Right cardiac atrium (tissue), 5 donors: ENCODE measurements around the gene PRDM4. TPM values are rescaled to one million over a fixed set of nuclear protein-coding genes. Genes with fewer than 3 reads are reported as not detected.

Source experiments
- ATAC-seq, 2 donors: fragments of 200-7000 bp; cut with Tn5 transposase; one replicate each; pipeline versions ENCODE4 v1.8.0 to v1.9.1; 2020; ENCODE audit warnings: moderate library complexity in 2 of 2, mild to moderate bottlenecking in 1 of 2
- DNase-seq, 3 donors: peaks; one replicate each; pipeline ENCODE4 v3.0.0-alpha.2; 2020
- H3K27ac ChIP-seq: one replicate; pipeline ENCODE4 v1.5.1; 2013; ENCODE audit warnings: mild to moderate bottlenecking, low read length, control low read depth, moderate library complexity
- H3K27me3 ChIP-seq: one replicate; pipeline ENCODE4 v1.6.1; 2013; ENCODE audit not compliant: control insufficient read depth, insufficient read depth
- H3K4me1 ChIP-seq: one replicate; pipeline ENCODE4 v1.6.1; 2013; ENCODE audit warnings: low read length; ENCODE audit not compliant: control insufficient read depth, insufficient read depth
- H3K4me3 ChIP-seq: one replicate; pipeline ENCODE4 v1.5.1; 2013; ENCODE audit warnings: low read length, control low read depth
- H3K9me3 ChIP-seq: one replicate; pipeline ENCODE4 v1.6.1; 2013; ENCODE audit warnings: low read length; ENCODE audit not compliant: control insufficient read depth
- WGBS: extraction: QIAGEN DNeasy Blood & Tissue Kit; methylation state at CpG from one replicate; pipeline ENCODE4 v1.1.7; 2013; 5-methylcytosine and 5-hydroxymethylcytosine counted together
- intact Hi-C, 4 donors: fragments of 100-400 bp; cut with DNase I; formaldehyde crosslinking; loops; one replicate each; pipeline versions ENCODE4 v1.11.0 to v1.14.0; 2022 to 2023
- polyA plus RNA-seq: library from polyadenylated mRNA; stranded (reverse); fragments of 200-250 nt; gene quantifications from one replicate; pipeline ENCODE4 v1.2.3, GENCODE V29; 2013
- total RNA-seq, 4 donors: library from RNA; stranded (reverse); fragmentation: NEBNext Ultra II Directional; extraction: Animal tissue kit (Norgen Biotek cat#: 25700); gene quantifications; one replicate each; pipeline ENCODE4 v1.2.1, GENCODE V29; 2021
- donor health status: healthy with polysubstance abuse.
- donor health status: DM: no; HTN: yes; CAD: no.
- donor health status: DM: no; HTN: no; CAD: no.
- donor health status: DM: no; HTN: yes; CAD: no; lungs with severe emphysema.
- donor health status: DM: yes; HTN: yes; CAD: no.

PRDM4 gene
- total and polyA plus RNA-seq, 5 donors: 6.3 to 14.9 (median 13.8) TPM

DNA sequence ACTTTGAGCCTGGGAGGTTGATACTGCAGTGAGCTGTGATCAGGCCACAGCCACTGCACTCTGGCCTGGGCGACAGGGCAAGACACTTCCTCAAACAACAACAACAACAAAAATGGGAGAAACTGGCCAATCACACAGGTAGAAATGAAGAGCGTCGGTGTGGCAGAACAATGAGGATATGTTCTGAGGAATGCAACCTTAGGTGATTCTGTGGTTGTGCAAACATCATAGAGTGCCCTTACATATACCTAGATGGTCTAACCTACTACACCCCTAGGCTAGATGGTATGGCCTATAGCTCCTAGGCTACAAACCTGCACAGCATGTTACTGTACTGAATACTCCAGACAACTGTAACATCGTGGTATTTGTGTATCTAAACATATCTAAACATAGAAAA lies 3.7 kb upstream of the PRDM4 start:
- DNase-seq (no peak), ATAC-seq (no peak)
- Histone ChIP-seq H3K4me1 (no peaks in the 10 kb centered on the region), H3K9me3 (no peaks in the 10 kb centered on the region), H3K27ac (no peak overlapping the region), H3K4me3 (no peak overlapping the region), H3K27me3 (no peaks in the 10 kb centered on the region)
- 69% methylated on average over 4 of the region's 4 CpGs for WGBS
- intact Hi-C loops: loop anchor here in 1 of 4 donors (5.0 kb wide), 1 partner anchor 123 kb away; no protein-coding TSS in a partner anchor

DNA sequence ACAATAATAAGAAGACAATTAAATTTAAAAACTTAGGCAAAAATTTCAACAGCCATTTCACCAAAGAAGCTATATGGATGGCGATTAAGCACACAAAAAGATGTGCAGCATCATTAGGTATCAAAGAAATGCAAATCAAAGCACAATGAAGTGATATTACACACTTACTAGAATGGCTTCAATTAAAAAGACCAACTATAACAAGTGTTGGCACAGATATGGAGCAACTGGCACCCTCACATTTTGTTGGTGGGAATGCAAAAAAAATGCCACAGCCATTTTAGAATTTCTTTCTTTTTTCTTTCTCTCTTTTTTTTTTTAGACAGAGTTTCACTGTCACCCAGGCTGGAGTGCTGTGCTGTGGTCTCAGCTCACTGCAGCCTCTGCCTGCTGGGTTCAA lies 1.9 kb upstream of the PRDM4 start:
- Histone ChIP-seq H3K27me3 (no peaks in the 10 kb centered on the region), H3K4me3 (no peak overlapping the region), H3K9me3 (no peaks in the 10 kb centered on the region), H3K4me1 (peaks cover 3% of the 10 kb centered on the region), H3K27ac (no peak overlapping the region)
- DNase-seq (no peak), ATAC-seq (no peak)
- WGBS: 88% methylated on average over 1 of the region's 1 CpG
- intact Hi-C loops: loop anchor here in 1 of 4 donors (5.0 kb wide), 1 partner anchor 124 kb away; no protein-coding TSS in a partner anchor

DNA sequence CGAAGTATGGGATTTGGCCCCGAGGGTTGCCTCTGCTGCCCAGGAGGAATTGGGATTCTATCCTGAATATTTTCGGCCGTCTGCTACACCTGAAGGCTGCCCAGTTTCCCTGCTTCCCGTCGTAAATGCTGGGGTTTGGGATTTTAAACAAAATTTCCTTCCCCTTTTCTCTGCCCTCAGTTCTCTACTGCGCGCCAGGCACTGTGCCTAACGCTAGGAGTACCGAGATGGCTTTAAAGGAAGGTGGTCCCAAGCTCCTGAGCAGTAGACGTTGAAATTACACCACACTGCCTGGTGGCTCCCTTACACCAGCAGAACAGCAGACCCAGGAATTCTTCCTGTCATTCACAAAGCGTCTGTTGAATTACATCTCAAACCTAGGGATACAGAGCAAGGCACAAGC lies 566 bp upstream of the PRDM4 start:
- intact Hi-C loops: loop anchor here in 1 of 4 donors (5.0 kb wide), 1 partner anchor 126 kb away; no protein-coding TSS in a partner anchor
- ATAC-seq (peak; percentile 5 to 27), DNase-seq (no peak)
- under 1% methylated on average over 12 of the region's 12 CpGs for WGBS
- Histone ChIP-seq H3K4me3 (peak overlapping the region; percentile 97), H3K4me1 (peaks cover 3% of the 10 kb centered on the region), H3K27me3 (no peaks in the 10 kb centered on the region), H3K9me3 (no peaks in the 10 kb centered on the region), H3K27ac (peak overlapping the region; percentile 32)

DNA sequence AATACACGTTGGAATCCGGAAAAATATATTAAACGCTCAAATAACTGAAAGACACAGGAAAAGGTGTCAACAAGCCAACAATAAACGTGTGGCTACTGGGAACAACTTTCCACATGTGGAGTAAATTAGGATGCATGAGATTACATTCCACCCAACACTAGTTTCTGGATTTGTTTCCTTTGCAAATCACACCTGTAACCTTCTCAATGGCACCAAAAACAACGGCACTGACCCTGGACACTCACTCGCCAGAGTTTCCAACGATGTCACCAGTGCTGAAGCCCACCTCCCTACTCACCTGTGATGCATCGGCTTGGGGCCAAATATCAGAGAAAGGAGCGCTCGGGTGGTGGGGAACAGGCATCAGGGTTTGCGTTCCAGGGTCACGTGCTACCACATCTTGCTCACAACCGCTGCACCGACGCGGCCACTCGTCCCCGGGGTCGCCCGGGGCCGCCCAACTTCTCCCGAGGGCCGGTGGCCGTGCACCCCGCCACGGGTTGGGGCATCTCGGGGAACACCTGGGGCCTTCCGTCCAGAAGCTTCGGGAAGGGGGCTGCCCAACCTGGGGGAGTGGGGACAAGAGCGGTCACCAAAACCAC lies 629 bp downstream of the PRDM4 start:
- Histone ChIP-seq H3K27me3 (no peaks in the 10 kb centered on the region), H3K4me3 (peak overlapping the region; percentile 97)
- peak; percentile 4 to 5 for ATAC-seq

DNA sequence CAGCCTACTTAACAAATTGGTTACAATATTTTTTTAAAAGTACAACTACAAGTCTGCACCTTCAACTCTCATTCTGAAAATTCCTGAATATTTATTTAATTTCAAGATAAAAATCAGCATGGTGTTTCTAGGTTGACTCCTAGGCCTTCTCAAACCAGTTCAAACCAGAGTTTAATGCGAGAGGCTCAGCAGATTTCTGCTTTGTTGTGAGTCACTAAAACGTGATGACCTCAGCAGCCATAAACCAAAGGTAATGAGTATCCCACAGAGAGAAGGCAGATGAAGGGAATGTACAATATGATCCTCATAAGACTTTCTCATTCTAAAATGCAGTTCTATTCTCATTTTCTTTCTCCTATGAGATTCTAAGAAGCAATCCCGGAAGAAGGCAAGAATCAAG lies 1.5 kb downstream of the PRDM4 start:
- ATAC-seq (no peak), DNase-seq (no peak)
- Histone ChIP-seq H3K27me3 (no peaks in the 10 kb centered on the region), H3K4me3 (peak overlapping the region; percentile 97), H3K27ac (no peak overlapping the region), H3K9me3 (no peaks in the 10 kb centered on the region), H3K4me1 (peaks cover 3% of the 10 kb centered on the region)
- WGBS: 52% methylated on average over 3 of the region's 3 CpGs
- intact Hi-C loops: no loop called here

More for the DNA sequence above, 629 bp downstream of the PRDM4 start:
- Histone ChIP-seq H3K4me1 (peaks cover 3% of the 10 kb centered on the region), H3K9me3 (no peaks in the 10 kb centered on the region), H3K27ac (peak overlapping the region; percentile 5)
- 2% methylated on average over 30 of the region's 30 CpGs for WGBS
- intact Hi-C loops: loop anchor here in 1 of 4 donors (5.0 kb wide), 1 partner anchor 127 kb away; no protein-coding TSS in a partner anchor
- peak in 2 of 3 donors; percentile 29 to 69 for DNase-seq

DNA sequence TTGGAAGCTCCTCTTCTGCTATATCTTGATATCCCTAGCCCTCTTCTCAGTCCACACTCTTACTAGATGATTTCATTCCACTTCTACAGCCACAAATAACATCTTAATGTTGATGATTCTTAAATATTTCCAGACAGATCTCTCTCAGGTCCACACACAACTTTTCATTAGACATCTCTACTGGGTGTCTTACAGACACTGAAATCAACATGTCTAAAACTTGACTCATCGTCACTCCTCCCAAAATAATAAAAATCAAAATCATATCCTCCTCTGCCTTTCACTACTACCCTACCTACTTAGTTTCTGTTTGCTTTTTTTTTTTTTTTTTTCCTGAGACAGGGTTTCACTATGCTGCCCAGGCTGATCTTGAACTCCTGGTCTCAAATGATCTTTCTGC lies 11.9 kb downstream of the PRDM4 start:
- H3K27ac ChIP-seq: no peak overlapping the region
- H3K27me3 ChIP-seq: no peaks in the 10 kb centered on the region
- no peaks in the 10 kb centered on the region for H3K9me3 ChIP-seq
- ATAC-seq (no peak), DNase-seq (no peak)
- WGBS: 91% methylated on average over 1 of the region's 1 CpG
- intact Hi-C loops: no loop called here
- H3K4me1 ChIP-seq: peaks cover 1% of the 10 kb centered on the region
- H3K4me3 ChIP-seq: no peak overlapping the region

DNA sequence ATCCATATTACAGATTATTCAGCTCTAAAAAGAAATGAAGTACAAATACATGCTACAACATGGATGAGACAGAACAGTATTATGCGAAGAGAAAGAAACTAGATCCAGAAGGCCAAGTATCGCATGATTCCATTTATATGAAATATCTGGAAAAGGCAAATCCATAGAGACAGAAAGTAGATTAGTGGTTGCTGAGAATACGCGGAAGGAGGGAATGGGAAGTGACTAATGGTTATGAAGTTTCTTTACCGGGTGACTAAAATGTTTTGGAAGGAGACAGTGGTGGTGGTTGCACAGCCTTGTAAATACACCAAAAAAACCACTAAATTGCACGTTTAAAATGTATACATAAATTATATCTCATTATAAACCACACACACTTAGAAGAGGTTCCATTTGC lies 12.5 kb downstream of the PRDM4 start:
- DNase-seq (no peak), ATAC-seq (peak; percentile 51 to 60)
- peaks cover 1% of the 10 kb centered on the region for H3K4me1 ChIP-seq
- 60% methylated on average over 6 of the region's 6 CpGs for WGBS
- no peak overlapping the region for H3K27ac ChIP-seq
- no peak overlapping the region for H3K4me3 ChIP-seq
- H3K27me3 ChIP-seq: no peaks in the 10 kb centered on the region
- no peaks in the 10 kb centered on the region for H3K9me3 ChIP-seq
- intact Hi-C loops: no loop called here

DNA sequence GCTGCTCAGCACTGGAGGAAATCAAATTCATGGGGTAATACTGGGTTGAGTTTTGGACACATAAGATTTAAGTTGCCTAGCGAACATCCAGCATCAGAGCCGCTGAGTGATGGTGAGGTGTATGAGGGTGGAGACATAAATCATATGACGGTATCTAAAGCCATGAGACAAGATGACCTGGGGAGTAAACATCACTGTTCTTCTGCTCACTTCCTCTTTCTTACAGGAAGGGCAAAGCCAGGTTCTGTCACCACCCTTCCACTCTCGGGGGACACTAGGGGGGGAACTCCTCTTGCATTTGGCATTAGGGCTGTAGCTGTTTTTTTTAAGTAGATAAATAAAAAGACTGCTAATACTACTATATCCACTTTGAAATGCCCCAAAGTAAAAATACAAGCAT lies 24.0 kb downstream of the PRDM4 start:
- intact Hi-C loops: no loop called here
- no peaks in the 10 kb centered on the region for H3K27me3 ChIP-seq
- H3K9me3 ChIP-seq: no peaks in the 10 kb centered on the region
- H3K27ac ChIP-seq: no peak overlapping the region
- H3K4me1 ChIP-seq: no peaks in the 10 kb centered on the region
- no peak for DNase-seq
- no peak for ATAC-seq
- no peak overlapping the region for H3K4me3 ChIP-seq
- 84% methylated on average over 4 of the region's 4 CpGs for WGBS

DNA sequence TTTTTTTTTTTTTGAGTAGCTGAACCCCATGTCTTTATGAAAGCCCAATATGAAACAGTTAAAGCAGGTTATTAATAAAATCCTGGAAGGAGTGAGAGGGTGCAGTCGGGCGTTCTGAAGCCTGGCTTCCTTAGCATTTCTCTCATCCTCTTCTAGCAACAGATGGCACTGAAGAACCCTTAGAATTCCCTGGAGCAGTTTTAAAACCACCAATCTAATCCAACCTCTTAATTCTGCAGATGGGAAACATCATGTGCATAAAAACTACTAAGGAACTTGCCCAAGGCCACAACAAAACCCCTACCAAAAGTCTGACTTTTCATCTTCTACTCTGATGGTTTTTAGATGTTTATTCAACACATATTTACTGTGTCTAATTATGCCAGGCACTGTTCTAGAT lies 25.2 kb downstream of the PRDM4 start:
- DNase-seq: no peak
- H3K4me1 ChIP-seq: no peaks in the 10 kb centered on the region
- WGBS: 94% methylated on average over 2 of the region's 2 CpGs
- no peaks in the 10 kb centered on the region for H3K9me3 ChIP-seq
- intact Hi-C loops: no loop called here
- ATAC-seq: no peak
- no peak overlapping the region for H3K4me3 ChIP-seq
- no peak overlapping the region for H3K27ac ChIP-seq
- no peaks in the 10 kb centered on the region for H3K27me3 ChIP-seq

DNA sequence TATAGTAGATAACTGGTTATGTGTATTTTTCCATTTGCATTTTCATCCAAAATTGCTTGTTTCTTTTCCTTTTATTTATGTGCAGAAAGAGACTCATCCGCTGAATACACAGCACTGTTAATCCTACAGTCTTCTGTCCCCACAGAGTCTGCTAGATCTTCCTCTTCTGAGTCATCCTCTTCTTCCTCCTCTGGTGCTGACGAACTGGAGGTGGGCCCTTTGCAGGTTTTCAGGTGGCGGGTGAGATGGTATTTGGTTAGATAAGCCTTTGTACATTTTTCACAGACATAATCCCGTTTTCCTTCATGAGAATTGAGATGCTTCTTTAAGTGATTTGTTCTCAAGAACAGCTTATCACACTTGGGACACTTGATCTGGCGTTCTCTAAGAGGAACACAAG lies 26.8 kb downstream of the PRDM4 start:
- Histone ChIP-seq H3K9me3 (no peaks in the 10 kb centered on the region), H3K27ac (no peak overlapping the region), H3K4me1 (no peaks in the 10 kb centered on the region), H3K4me3 (no peak overlapping the region), H3K27me3 (no peaks in the 10 kb centered on the region)
- DNase-seq (no peak), ATAC-seq (no peak)
- intact Hi-C loops: no loop called here
- WGBS: 85% methylated on average over 5 of the region's 5 CpGs

DNA sequence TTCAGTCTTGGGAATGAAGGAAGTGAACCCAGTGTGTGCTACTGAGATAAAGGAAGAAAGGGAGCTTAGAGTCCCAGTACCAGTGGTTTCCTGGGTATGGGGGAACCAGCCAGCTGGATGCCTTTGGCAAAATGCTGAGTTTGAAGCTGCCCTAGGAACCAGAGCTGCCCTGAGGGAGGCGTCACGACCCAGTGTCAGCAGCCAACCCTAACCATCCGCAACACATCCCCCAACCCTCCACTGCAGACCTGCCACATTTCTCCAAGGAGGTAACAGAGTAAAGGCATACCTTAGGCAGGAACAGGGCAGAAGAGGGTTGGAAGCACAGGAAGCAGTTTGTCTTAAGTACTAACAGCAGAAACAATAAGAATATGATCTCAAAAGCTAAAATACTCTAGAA lies 28.6 kb downstream of the PRDM4 start:
- intact Hi-C loops: no loop called here
- no peaks in the 10 kb centered on the region for H3K9me3 ChIP-seq
- H3K27me3 ChIP-seq: no peaks in the 10 kb centered on the region
- ATAC-seq (no peak), DNase-seq (no peak)
- 80% methylated on average over 3 of the region's 3 CpGs for WGBS
- H3K4me1 ChIP-seq: no peaks in the 10 kb centered on the region
- no peak overlapping the region for H3K27ac ChIP-seq
- H3K4me3 ChIP-seq: no peak overlapping the region

DNA sequence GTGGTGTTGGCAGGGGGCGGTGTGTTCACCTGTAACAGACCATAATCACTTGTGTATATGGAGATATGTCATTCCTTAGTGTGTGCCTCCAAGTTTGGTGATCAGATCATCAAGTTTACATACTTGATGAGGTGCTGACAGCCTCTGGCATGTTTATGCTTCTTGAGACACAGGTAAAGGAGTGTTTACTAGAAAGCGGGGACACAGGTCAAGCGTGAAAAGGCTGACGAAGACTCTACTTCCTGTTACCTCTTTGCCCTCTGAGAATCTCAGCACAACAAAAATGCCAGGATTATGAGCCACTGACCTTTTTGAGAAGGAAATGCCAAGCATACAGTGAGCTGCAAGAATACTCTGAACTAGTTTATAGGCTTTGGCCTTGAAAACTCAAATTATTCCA lies 29.6 kb downstream of the PRDM4 start:
- 86% methylated on average over 4 of the region's 4 CpGs for WGBS
- no peak for ATAC-seq
- intact Hi-C loops: no loop called here

More for the DNA sequence above, 29.6 kb downstream of the PRDM4 start:
- Histone ChIP-seq H3K4me3 (no peak overlapping the region), H3K9me3 (no peaks in the 10 kb centered on the region), H3K27ac (no peak overlapping the region), H3K4me1 (no peaks in the 10 kb centered on the region), H3K27me3 (no peaks in the 10 kb centered on the region)
- no peak for DNase-seq
